Measurements from ENCODE around the gene CPSF2.
"Not testable (repeated sequence)": the region's sequence is repeated elsewhere in the genome, so short reads cannot be mapped to it uniquely, and the experiment has no call there.

Gene CPSF2

GRCh38 chr14:92204792-92205191 lies 83.0 kb downstream of the CPSF2 start:
- no peaks in the 10 kb centered on the region for H3K79me2 ChIP-seq (ENCODE audit: insufficient read depth, low read depth)
- no peaks in the 10 kb centered on the region for H4K20me1 ChIP-seq (ENCODE audit: insufficient read depth)
- no peak overlapping the region for H3K27ac ChIP-seq
- TF ChIP-seq, protein P1, sequence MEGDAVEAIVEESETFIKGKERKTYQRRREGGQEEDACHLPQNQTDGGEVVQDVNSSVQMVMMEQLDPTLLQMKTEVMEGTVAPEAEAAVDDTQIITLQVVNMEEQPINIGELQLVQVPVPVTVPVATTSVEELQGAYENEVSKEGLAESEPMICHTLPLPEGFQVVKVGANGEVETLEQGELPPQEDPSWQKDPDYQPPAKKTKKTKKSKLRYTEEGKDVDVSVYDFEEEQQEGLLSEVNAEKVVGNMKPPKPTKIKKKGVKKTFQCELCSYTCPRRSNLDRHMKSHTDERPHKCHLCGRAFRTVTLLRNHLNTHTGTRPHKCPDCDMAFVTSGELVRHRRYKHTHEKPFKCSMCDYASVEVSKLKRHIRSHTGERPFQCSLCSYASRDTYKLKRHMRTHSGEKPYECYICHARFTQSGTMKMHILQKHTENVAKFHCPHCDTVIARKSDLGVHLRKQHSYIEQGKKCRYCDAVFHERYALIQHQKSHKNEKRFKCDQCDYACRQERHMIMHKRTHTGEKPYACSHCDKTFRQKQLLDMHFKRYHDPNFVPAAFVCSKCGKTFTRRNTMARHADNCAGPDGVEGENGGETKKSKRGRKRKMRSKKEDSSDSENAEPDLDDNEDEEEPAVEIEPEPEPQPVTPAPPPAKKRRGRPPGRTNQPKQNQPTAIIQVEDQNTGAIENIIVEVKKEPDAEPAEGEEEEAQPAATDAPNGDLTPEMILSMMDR (conservative IDR thresholded peaks at IDR 0.05; ENCODE audit: low read depth, low read length) = no peak
- H3K27me3 ChIP-seq (ENCODE audit: insufficient read depth, low read depth) = no peaks in the 10 kb centered on the region
- H3K4me2 ChIP-seq = no peak overlapping the region
- no peak overlapping the region for H3K9ac ChIP-seq
- no peak overlapping the region for H3K4me3 ChIP-seq (IDR thresholded peaks at IDR 0.05; ENCODE audit: insufficient read depth, low read depth, low read length)
- no peaks in the 10 kb centered on the region for H3K36me3 ChIP-seq (ENCODE audit: insufficient read depth)
- H2AFZ ChIP-seq (ENCODE audit: low read depth) = no peak overlapping the region
- H3K4me1 ChIP-seq (ENCODE audit: low read depth, poor library complexity, severe bottlenecking) = no peaks in the 10 kb centered on the region

- Histone ChIP-seq H3K4me2 (no peak overlapping the region), H3K27ac (no peak overlapping the region), H3K27me3 (ENCODE audit: insufficient read depth, low read depth) (no peaks in the 10 kb centered on the region), H3K36me3 (ENCODE audit: insufficient read depth) (no peaks in the 10 kb centered on the region), H4K20me1 (ENCODE audit: insufficient read depth) (no peaks in the 10 kb centered on the region), H3K4me1 (ENCODE audit: low read depth, poor library complexity, severe bottlenecking) (no peaks in the 10 kb centered on the region), H3K9ac (no peak overlapping the region), H3K4me3 (IDR thresholded peaks at IDR 0.05; ENCODE audit: insufficient read depth, low read depth, low read length) (no peak overlapping the region), H3K79me2 (ENCODE audit: insufficient read depth, low read depth) (no peaks in the 10 kb centered on the region), H2AFZ (ENCODE audit: low read depth) (no peak overlapping the region)
- TF ChIP-seq, protein P1 (conservative IDR thresholded peaks at IDR 0.05; ENCODE audit: low read depth, low read length) = no peak
Measured at GRCh38 chr14:92207012-92207927, 85.5 kb downstream of the CPSF2 start.

DNA sequence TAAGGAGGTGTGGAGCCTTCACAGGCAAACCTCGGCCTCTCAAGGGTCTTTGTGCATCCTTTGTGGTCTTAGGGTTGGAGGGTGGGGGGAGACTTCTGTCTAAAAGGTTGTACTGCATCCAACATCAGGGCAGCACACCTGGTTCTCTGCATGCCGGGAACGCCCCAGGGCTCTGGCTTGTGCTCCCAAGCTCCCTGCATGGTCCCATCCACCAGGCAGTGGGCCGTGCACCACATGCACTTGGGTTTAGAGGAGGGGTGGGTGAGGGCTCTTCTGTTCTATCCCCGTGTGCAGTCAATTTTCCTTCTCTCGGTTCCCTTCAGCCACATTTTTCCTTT lies 86.1 kb downstream of the CPSF2 start:
- H4K20me1 ChIP-seq (ENCODE audit: insufficient read depth) = no peaks in the 10 kb centered on the region
- H3K79me2 ChIP-seq (ENCODE audit: insufficient read depth, low read depth) = no peaks in the 10 kb centered on the region
- H3K9ac ChIP-seq = no peak overlapping the region
- H3K27me3 ChIP-seq (ENCODE audit: insufficient read depth, low read depth) = no peaks in the 10 kb centered on the region
- no peak overlapping the region for H3K4me3 ChIP-seq (IDR thresholded peaks at IDR 0.05; ENCODE audit: insufficient read depth, low read depth, low read length)
- no peaks in the 10 kb centered on the region for H3K36me3 ChIP-seq (ENCODE audit: insufficient read depth)
- H3K4me1 ChIP-seq (ENCODE audit: low read depth, poor library complexity, severe bottlenecking) = no peaks in the 10 kb centered on the region
- no peak overlapping the region for H3K4me2 ChIP-seq
- H2AFZ ChIP-seq (ENCODE audit: low read depth) = no peak overlapping the region
- no peak overlapping the region for H3K27ac ChIP-seq
- TF ChIP-seq, protein P1 (conservative IDR thresholded peaks at IDR 0.05; ENCODE audit: low read depth, low read length) = no peak

DNA sequence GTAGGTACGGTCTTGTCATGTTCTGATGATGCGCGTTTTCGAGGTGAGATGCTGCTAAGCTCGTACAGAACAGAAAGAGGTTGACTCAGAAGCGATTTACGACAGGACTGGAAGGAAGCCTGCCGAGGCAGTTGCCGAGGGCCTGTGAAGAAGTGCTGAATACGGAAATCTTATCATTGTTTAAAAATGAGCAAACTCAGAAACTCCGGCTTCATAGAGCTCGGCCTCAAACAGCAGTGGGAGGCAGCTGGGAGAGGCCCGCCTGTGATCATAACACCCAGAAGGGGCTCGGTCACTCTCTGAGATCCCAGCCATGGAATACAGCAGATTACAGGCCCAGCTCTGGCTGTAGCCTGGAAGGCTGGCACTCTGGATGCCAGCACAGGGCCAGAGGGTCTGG lies 87.4 kb downstream of the CPSF2 start:
- no peaks in the 10 kb centered on the region for H4K20me1 ChIP-seq (ENCODE audit: insufficient read depth)
- no peaks in the 10 kb centered on the region for H3K27me3 ChIP-seq (ENCODE audit: insufficient read depth, low read depth)
- TF ChIP-seq, protein P1 (conservative IDR thresholded peaks at IDR 0.05; ENCODE audit: low read depth, low read length) = no peak
- H2AFZ ChIP-seq (ENCODE audit: low read depth) = no peak overlapping the region
- H3K79me2 ChIP-seq (ENCODE audit: insufficient read depth, low read depth) = no peaks in the 10 kb centered on the region
- no peaks in the 10 kb centered on the region for H3K36me3 ChIP-seq (ENCODE audit: insufficient read depth)
- H3K4me2 ChIP-seq = no peak overlapping the region
- no peak overlapping the region for H3K9ac ChIP-seq
- no peak overlapping the region for H3K4me3 ChIP-seq (IDR thresholded peaks at IDR 0.05; ENCODE audit: insufficient read depth, low read depth, low read length)
- H3K4me1 ChIP-seq (ENCODE audit: low read depth, poor library complexity, severe bottlenecking) = no peaks in the 10 kb centered on the region
- H3K27ac ChIP-seq = no peak overlapping the region

- H3K9ac ChIP-seq; H4K20me1 ChIP-seq (ENCODE audit: insufficient read depth); H3K36me3 ChIP-seq (ENCODE audit: insufficient read depth); H3K4me2 ChIP-seq; H3K4me3 ChIP-seq (IDR thresholded peaks at IDR 0.05; ENCODE audit: insufficient read depth, low read depth, low read length); H3K4me1 ChIP-seq (ENCODE audit: low read depth, poor library complexity, severe bottlenecking); H2AFZ ChIP-seq (ENCODE audit: low read depth); H3K27ac ChIP-seq; H3K27me3 ChIP-seq (ENCODE audit: insufficient read depth, low read depth); H3K79me2 ChIP-seq (ENCODE audit: insufficient read depth, low read depth): not testable (repeated sequence)
Measured at GRCh38 chr14:92213125-92213524, 91.4 kb downstream of the CPSF2 start.
